NB4 (cell line): Measurements from ENCODE around the gene PCOLCE2.

Source experiments
- DNase-seq: peaks from one replicate; pipeline ENCODE4 v3.0.0; 2010; ENCODE audit warnings: low read depth
- H3K4me3 ChIP-seq: one replicate; pipeline ENCODE4 v1.5.1; 2011; ENCODE audit warnings: mild to moderate bottlenecking, low read depth, low read length, moderate library complexity
- MYC ChIP-seq: IDR thresholded peaks from 2 replicates; pipeline ENCODE4 v1.6.1; 2011; ENCODE audit warnings: low read depth, low read length
- POLR2A ChIP-seq: IDR thresholded peaks from 2 replicates; pipeline ENCODE4 v1.6.1; 2011; ENCODE audit warnings: mild to moderate bottlenecking; ENCODE audit not compliant: insufficient read length; ENCODE audit errors: extremely low read depth
- TF ChIP-seq, protein P1 (sequence below): IDR thresholded peaks from one replicate; pipeline ENCODE4 v1.5.1; 2012; ENCODE audit warnings: low read depth, low read length
- TF ChIP-seq, protein P2 (sequence below): IDR thresholded peaks from 2 replicates; pipeline ENCODE4 v1.6.1; 2011; ENCODE audit warnings: low read depth, low read length

PCOLCE2 gene

DNA sequence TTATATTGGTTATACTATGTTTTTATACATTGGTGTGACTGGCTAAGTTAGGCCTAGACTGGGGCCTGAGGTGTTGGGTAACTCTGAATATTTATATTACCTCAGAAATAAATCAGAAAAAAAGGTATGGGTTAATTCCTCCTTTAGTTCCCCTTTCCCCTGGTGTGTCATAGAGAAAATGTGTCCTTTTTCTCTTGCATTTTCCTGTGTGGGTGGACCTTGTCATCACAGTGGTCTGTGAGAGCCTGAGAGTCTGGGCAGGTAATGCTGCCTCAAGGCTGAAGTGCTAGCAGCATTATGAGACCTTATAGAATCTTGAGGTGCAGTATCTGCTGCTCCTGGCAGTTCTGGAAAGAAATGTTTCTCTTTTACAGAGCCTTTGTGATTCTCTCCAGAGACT lies 69.7 kb downstream of the PCOLCE2 start:
- TF ChIP-seq, protein P1, sequence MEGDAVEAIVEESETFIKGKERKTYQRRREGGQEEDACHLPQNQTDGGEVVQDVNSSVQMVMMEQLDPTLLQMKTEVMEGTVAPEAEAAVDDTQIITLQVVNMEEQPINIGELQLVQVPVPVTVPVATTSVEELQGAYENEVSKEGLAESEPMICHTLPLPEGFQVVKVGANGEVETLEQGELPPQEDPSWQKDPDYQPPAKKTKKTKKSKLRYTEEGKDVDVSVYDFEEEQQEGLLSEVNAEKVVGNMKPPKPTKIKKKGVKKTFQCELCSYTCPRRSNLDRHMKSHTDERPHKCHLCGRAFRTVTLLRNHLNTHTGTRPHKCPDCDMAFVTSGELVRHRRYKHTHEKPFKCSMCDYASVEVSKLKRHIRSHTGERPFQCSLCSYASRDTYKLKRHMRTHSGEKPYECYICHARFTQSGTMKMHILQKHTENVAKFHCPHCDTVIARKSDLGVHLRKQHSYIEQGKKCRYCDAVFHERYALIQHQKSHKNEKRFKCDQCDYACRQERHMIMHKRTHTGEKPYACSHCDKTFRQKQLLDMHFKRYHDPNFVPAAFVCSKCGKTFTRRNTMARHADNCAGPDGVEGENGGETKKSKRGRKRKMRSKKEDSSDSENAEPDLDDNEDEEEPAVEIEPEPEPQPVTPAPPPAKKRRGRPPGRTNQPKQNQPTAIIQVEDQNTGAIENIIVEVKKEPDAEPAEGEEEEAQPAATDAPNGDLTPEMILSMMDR: no peak
- TF ChIP-seq, protein P2, sequence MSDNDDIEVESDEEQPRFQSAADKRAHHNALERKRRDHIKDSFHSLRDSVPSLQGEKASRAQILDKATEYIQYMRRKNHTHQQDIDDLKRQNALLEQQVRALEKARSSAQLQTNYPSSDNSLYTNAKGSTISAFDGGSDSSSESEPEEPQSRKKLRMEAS: no peak
- no peak for TF ChIP-seq POLR2A
- no peak overlapping the region for H3K4me3 ChIP-seq
- DNase-seq: no peak

DNA sequence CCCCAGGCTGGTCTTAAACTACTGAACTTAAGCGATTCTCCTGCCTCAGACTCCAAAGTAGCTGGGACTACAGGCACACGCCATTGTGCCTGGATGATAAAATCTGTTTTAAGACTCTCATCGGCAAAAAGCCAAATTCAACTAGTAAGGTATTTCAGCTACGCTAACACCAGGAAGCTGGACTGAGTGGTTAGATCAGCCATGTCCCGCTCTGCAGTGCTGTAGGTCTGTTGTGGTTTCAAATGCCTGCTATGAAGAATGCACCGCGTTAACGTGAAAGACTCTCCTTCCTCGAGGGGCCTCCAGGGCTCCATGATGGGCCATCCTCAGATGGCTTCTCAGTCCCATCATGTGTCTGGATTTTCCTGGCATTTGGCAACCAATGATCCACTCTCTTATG lies 70.2 kb downstream of the PCOLCE2 start:
- no peak overlapping the region for H3K4me3 ChIP-seq
- DNase-seq: no peak
- TF ChIP-seq MYC: no peak
- TF ChIP-seq, protein P2: no peak
- TF ChIP-seq POLR2A: no peak
- TF ChIP-seq, protein P1: no peak

DNA sequence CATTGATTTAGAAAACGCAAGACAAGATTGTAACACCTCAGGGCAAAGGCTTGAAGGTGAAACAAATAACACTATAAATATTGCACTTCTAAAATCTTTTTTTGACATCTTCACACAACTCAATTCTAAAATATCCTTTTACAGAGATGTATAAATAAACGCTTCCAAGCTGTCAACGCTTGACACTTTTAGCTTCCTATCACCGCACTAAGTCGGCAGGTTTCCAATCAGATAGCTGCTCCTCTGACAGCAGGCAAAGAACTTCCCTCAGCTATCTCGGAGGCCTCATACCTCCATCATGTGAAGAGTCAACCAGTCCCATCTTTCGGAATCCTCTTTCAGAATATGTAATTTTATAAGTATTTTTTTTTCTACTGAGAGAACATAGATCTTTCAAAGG lies 71.0 kb downstream of the PCOLCE2 start:
- no peak overlapping the region for H3K4me3 ChIP-seq
- no peak for TF ChIP-seq POLR2A
- TF ChIP-seq, protein P1: no peak
- TF ChIP-seq, protein P2: no peak
- no peak for TF ChIP-seq MYC
- no peak for DNase-seq

DNA sequence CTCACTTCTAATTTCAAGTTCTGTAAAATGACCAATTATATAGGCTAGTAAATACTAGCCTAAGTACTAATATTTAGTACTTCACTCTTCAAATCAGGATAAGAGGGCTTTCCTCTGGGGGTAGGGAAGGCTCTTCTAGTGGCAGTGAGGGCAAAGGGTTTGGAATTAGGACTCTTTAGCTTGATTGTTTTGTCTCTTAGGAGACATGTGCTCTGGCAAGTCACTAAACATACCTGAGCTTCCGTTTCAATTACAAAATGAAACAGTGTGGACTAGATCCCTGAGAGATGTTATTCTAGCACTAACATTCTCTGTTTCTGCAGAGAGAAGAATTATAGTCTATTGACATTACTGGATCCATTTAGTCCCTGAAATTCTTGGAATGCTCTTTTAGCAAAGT lies 71.5 kb downstream of the PCOLCE2 start:
- no peak overlapping the region for H3K4me3 ChIP-seq
- no peak for TF ChIP-seq MYC
- TF ChIP-seq, protein P2: no peak
- TF ChIP-seq, protein P1: no peak
- no peak for TF ChIP-seq POLR2A
- no peak for DNase-seq

DNA sequence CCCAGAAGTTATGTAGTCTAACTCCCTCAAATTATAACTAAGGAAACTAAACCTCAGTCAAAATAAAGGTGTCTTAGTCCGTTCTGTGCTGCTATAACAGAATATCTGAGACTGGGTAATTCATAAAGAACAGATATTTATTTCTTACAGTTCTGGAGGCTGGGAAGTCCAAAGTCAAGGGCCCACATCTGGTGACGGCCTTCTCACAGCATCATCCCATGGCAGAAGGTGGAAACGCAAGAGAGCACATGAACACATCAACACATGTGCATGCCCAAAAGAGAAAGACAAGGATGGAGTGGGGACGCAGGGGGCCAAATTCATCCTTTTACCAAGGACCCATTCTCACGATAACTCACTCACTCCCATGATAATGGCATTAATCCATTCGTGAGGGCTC lies 73.1 kb downstream of the PCOLCE2 start:
- DNase-seq: no peak
- TF ChIP-seq, protein P2: no peak
- TF ChIP-seq MYC (no peak), POLR2A (no peak)
- TF ChIP-seq, protein P1: no peak
- no peak overlapping the region for H3K4me3 ChIP-seq

DNA sequence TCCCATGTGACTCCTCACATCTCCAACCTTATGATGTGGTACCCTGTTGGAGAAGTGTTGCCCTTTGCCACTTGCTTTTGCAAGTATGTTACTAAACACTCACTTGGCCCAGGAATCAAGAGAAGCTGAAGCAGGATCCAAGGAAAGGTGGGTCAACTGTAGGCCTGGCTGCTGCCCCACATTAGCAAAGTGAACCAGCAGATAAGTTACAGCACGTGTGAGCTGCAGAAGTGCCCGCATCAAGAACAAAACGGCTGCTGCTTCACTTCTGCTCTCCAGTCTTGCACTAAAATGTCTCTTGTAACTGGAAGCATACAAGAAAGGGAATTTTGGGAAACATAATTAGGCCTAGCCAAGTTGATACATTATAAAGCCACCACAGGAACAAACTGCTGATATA lies 79.6 kb downstream of the PCOLCE2 start:
- DNase-seq: no peak
- no peak overlapping the region for H3K4me3 ChIP-seq
- TF ChIP-seq, protein P1: no peak
- TF ChIP-seq, protein P2: no peak
- TF ChIP-seq MYC: no peak
